Left forelimb (tissue), 1 donor: ENCODE results near the gene SLC30A1.
"Not testable (repeated sequence)": the region's sequence is repeated elsewhere in the genome, so short reads cannot be mapped to it uniquely, and the experiment has no call there.

Experiments
- DNase-seq: peaks from one replicate; pipeline ENCODE4 v3.0.0-alpha.2; 2018; ENCODE audit warnings: low spot score

The SLC30A1 gene

GRCh38 chr1:211583011-211583992 is 4.3 kb upstream of the SLC30A1 start:
- no peak for DNase-seq

- no peak for DNase-seq
These were observed 2.6 kb upstream of the SLC30A1 start for GRCh38 chr1:211581526-211581925.

- no peak for DNase-seq
These were observed 1.3 kb upstream of the SLC30A1 start for GRCh38 chr1:211580303-211580687.

DNA sequence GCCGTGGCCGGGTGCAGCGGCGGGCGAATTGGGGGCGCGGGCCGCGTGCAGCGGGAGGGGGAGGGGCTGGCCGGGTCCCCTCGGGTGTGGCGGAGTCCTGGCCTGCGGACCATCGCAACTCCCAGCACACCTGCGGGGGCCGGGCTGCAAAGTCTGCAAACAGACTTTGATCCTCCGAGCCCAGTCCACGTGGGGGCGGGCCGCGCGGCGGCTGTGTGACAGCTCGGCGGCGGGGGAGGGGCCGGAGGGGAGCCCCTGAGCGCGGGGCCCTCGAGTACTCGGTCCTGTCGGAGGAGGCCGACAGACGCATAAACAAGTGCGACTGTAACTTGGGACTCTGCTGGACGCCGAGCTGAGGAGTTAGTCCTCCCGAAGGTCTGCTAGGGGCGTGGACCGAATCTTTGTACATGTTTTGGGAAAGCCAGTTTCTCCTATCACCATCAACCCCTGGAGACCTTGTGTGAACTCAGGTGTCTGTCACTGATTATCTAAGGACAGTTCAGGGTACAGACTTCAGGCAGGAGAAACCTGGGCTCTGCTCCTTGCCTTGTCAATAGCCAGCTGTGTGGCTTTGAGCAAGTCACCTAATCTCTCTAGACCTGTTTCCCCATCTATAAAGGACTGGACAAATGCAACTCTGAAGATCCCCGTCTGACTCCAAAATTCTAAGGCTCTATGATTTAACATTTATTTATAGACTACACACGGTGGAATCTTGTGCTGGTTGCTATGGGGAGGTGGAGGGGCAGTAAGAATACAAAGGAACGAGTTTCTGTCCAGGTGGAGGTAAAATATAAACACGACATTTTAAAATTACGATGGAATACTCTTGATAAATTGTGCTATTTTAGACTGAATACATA is 710 bp upstream of the SLC30A1 start:
- no peak for DNase-seq

DNA sequence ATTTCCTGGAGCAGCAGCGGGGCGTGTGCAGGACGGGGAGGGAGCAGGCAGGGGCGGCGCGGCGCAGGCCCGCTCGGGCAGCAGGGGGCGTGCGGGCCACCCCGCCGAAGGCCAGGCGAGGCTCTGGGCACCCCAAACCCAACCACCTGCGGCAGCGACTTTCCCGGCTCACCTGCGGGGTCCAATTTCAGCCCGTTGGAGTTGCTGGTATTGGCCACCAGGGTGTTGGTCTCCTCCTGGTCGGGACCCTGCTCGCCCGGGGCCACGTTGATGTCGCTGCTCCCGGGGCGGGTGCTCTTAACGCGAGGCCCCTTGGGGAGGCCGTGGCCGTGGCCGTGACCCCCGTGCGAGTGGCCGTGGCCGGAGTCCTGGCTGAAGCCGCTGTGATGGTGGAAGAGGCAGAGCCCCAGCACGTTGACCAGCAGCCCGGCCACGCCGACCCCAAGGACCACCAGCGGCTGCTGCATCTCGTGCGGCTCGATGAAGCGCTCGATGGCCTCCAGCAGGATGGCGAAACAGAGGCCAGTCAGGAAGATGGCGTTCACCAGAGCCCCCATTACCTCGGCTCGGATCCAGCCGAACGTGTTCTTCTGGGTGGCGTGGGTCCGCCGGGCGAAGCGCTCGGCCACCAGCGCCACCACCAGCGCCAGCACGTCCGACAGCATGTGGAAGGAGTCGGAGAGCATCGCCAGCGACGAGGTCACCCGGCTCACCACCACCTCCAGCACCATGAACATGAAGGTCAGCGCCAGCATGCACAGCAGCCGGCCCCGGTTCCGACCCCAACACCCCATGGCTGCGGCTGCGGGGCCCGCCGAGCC is 932 bp downstream of the SLC30A1 start:
- peak; percentile 81 for DNase-seq

DNA sequence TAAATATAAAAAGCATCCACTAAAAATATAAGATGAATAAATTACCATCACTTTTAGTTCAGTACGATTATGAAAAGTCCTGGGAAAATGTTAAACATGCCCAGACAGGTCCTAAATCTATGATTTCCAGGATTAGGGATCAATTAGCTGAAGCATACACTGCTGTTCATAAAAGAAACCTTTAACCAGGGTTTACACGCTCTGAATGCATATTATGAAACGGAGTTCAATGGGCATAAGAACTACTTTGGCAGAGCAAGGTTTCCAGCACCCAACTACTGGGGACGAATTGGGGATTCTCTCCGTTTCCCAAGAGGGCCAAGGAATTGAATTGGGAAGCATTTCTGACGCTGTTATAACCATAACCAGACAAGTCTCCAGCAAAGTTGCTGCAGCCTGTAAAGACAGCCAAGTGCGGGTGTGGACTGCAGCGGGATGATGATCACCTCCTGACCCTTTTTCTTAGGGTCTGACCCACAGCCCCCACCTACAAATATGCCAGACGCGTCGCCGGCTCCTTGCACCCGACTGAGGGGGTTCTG is 1.6 kb downstream of the SLC30A1 start:
- DNase-seq, result no peak

- no peak for DNase-seq
These were observed 2.2 kb downstream of the SLC30A1 start for GRCh38 chr1:211576717-211577116.

DNA sequence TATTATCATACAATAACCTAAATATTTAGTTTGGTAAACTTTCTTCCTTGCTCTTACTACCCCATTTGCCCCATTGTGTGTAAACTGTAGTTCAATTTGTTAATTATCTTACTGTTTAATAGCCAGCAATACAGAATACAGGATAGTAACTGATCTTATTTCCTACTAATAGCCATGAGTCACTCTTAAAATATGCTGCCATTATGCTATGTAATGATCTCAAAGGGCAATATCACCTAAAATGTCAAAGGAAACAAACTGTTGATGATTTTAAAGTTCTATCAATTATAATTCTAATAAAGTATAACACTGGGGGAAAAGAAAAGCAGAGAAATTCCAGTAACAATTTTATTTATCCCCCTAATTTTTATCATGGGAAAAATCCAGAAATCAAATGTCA is 4.3 kb downstream of the SLC30A1 start:
- DNase-seq, result no peak

GRCh38 chr1:211571998-211572397 is 7.0 kb downstream of the SLC30A1 start:
- DNase-seq, result no peak

- DNase-seq, result not testable (repeated sequence)
These were observed 8.6 kb downstream of the SLC30A1 start for GRCh38 chr1:211570378-211570777.

DNA sequence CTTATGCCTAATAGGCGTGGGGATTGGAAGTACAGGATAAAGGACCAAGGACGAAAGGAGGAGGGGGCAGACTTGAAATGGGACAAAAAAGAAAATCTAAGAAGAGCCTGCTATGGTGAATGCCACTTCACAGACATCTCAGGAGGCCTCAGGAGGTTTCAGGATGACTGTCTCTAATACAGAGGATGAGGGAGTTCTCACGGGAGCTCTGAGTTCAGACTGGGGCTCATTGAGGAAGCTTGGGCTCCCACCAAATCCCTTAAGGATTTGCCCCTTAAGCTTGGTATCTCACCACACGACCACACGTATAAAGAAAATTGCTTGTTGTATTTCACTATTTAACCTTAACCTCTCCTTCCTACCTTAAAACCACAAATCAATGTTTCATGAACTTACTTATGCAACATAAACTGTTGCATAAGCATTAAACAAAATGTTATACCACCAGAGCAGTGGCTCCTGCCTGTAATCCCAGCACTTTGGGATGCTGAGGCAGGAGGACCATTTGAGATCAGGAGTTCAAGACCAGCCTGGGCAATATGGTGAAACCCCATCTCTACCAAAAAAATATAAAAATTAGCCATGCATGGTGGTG is 12.4 kb downstream of the SLC30A1 start:
- no peak for DNase-seq

- DNase-seq, result no peak
These were observed 14.9 kb downstream of the SLC30A1 start for GRCh38 chr1:211564084-211564483.

DNA sequence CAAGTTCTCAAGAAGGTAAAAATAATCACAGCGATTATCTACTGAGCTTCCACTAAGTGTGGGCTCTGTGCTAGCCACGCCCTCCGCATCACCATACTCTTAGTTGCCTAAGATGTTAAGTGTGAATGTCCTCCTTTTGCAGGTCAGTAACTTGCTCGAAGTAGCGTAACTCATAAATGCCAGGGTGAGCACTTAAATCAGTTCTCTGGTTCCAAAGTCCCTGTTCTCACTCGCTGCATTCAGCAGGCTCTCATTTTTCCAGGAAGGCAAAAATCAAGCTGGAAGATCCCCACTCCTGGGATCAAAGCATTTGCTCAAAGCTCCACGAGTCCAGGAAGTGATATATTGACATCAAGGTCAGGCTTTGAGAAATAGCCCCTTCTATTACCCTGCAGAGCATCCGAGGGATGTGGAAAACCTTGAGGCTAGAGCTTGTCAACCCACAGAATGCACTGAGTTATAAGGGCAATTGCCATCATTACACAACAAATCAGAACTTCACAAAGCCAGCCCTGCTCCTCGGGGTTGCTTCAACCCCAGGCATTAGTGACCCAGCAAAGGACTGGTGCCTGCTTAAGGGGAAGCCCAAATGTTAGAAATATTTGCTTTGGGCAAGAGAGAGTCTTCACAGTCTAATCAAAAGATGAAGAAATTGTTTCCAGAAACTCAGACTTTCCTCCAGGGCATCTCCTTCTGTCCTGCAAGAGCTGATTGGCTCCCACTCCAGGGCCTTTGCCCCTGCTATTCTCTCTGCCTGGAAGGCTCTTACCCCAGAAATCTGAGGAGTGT is 19.5 kb downstream of the SLC30A1 start:
- no peak for DNase-seq

- no peak for DNase-seq
These were observed 20.9 kb downstream of the SLC30A1 start for GRCh38 chr1:211557894-211558625.

DNA sequence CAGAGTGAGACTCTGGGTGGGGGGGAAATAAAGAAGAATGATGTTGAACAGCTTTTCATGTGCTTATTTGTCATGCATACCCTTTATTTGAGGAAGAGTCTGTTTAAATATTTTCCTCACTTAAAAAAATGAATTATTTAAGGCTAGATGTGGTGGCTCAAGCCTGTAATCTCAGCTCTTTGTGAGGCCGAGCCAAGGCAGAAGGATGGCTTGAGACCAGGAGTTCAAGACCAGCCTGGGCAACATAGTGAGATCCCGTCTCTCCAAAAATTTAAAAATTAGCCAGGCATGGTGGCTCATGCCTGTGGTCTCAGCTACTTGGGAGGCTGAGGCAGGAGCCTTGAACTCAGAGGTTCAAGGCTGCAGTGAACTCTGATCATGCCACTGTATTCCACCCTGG is 25.4 kb downstream of the SLC30A1 start:
- DNase-seq, result no peak

DNA sequence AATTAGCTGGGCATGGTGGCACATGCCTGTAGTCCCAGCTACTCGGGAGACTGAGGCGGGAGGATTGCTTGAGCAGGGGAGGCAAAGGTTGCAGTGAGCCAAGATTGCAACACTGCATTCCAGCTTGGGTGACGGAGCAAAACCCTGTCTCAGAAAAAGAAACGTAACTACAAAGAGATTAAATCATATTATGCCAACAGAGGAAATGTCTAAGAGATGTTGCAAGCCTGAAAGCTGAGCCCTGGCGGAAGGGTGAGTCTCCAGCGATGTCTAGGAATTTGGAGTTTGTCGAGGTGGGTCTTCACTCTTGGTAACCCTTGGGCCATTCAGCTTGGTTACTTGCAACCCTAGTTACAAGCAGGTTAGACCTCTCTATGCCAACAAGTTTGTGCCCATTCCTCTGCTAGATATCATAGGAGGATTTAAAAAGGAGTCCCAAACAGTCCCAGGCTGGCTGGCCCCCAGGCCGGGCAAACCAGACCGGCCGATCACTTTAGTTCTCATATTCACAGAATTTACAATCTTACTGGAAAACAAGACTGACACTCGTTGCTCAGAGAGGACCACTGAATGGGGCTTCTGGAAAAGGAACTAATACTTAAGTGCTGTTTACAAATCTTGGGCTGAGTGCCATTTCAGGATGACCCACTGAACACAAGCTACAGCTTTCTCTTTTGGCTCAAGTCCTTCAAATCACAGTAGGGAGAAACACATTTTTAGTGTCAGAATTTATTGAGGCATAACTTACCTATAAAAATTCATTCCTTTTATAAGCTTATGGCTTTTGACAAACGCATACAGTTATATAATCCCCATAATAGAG is 27.1 kb downstream of the SLC30A1 start:
- DNase-seq, result no peak

DNA sequence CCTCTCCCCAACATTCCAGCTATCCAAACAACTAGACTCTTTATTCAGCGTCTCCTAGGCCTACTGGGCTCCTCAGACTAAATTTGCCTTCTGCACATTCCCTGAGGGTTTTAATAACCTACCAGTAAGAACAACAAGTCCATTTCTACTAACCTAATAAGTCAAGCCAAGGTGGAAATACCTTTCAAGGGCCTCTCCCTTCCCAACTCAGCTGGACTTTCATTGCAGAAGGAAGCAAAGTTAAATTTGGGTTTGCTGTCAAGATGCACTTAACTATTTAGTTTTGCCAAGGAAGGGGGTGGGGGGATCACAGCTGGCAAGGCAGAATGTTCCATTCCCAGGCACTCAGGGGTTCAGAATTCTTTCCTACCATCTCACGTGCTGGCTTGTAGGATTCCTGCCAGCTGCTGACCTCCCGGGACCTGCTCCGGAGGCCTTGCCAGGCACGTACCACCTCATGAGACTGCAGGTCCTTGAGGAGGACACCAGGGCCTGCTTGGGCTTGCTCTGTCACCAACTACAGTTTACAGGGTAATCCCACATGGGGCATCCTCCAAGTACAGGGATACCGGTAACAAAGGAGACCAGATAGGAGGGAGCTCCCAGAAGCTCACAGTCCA is 29.8 kb downstream of the SLC30A1 start:
- DNase-seq, result no peak

DNA sequence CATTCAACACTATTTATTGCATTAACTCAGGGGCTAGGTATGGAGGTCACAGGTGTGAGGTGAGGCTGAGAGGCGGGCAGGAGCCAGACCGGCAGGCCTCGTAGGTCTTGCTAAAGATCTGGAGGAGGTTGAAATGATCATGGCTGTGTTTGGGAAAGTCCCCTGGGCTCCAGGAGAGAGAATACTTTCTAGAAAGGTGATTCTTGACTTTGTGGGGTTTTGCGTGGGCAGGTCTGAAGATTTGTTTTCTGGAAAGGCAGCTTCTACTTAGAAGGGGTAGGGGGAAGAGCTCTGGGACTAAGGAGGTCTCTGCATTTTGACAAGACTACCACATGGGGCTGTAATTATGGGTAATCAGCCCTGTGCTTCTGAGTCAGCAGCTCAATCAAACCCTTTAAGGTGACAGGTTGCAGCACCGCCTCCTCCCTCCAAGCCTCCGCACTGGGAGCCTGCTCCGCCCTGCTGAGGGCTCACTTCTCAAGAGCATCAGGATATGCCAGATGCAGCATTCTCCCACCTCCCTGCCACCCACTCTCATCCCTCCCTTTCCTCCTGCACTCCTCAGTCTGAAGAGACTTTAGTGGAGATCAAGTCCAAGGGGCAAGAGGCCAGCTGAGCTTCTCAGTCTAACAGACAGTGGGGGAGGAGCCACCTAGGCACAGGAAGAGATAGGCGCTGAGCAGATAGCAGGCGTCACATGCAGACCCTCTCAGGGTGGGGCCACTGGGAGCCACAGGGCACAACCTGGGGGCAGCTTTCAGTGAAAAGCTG is 30.5 kb downstream of the SLC30A1 start:
- no peak for DNase-seq
